IMR-90 (cell line): ENCODE measurements around the gene MAPK10.

Source experiments
- BHLHE40 ChIP-seq: fragments of 150-350 bp; IDR thresholded peaks from 2 replicates; pipeline ENCODE4 v1.6.1; 2016; ENCODE audit warnings: mild to moderate bottlenecking, low read depth, low read length
- CEBPB ChIP-seq: IDR thresholded peaks from 2 replicates; pipeline ENCODE4 v1.6.1; 2012; ENCODE audit warnings: low read depth, low read length, improper control_type of control experiment
- FOS ChIP-seq: fragments of 150-350 bp; IDR thresholded peaks from 2 replicates; pipeline ENCODE4 v1.6.1; 2016; ENCODE audit warnings: low read depth, low read length
- MAFK ChIP-seq: IDR thresholded peaks from 2 replicates; pipeline ENCODE4 v1.6.1; 2012; ENCODE audit warnings: low read depth, low read length, improper control_type of control experiment
- POLR2A ChIP-seq: IDR thresholded peaks from 2 replicates; pipeline ENCODE4 v1.6.1; 2012; ENCODE audit warnings: mild to moderate bottlenecking, low read depth, low read length
- RAD21 ChIP-seq: IDR thresholded peaks from 2 replicates; pipeline ENCODE4 v1.6.1; 2012; ENCODE audit warnings: low read length, improper control_type of control experiment
- RCOR1 ChIP-seq: IDR thresholded peaks from 2 replicates; pipeline ENCODE4 v1.6.1; 2012; ENCODE audit warnings: mild to moderate bottlenecking, low read length, improper control_type of control experiment; ENCODE audit not compliant: insufficient replicate concordance
- SMC3 ChIP-seq: fragments of 150-350 bp; IDR thresholded peaks from 2 replicates; pipeline ENCODE4 v1.6.1; 2016; ENCODE audit warnings: low read depth, mild to moderate bottlenecking, antibody characterized with exemption, low read length, moderate library complexity
- TF ChIP-seq, protein P1 (sequence below): conservative IDR thresholded peaks from 2 replicates; pipeline ENCODE4 v1.5.1; 2012; ENCODE audit warnings: mild to moderate bottlenecking, low read depth, low read length, improper control_type of control experiment
- TF ChIP-seq, protein P2 (sequence below): fragments of 150-350 bp; IDR thresholded peaks from 2 replicates; pipeline ENCODE4 v1.6.1; 2017; ENCODE audit warnings: mild to moderate bottlenecking, antibody characterized with exemption, low read length, low read depth

DNA sequence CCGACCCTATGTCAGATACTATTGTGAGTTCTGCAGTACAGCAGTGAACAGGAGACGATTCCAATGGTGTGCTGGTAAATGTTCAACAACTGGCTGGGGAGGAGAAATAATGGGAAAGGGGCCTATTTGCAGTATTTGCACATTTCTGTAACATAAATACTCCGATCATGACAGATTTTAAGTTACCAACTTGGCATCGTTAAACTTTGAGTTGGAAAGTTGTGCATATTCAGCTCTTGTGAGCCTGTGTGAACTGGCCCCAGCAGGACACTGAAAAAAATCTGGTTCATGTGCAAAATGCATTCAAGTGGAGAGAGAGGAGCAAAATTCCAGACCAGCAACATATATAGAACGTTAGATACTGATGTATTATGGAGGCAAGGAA, 175.0 kb downstream of the MAPK10 start:
- TF ChIP-seq, protein P1, sequence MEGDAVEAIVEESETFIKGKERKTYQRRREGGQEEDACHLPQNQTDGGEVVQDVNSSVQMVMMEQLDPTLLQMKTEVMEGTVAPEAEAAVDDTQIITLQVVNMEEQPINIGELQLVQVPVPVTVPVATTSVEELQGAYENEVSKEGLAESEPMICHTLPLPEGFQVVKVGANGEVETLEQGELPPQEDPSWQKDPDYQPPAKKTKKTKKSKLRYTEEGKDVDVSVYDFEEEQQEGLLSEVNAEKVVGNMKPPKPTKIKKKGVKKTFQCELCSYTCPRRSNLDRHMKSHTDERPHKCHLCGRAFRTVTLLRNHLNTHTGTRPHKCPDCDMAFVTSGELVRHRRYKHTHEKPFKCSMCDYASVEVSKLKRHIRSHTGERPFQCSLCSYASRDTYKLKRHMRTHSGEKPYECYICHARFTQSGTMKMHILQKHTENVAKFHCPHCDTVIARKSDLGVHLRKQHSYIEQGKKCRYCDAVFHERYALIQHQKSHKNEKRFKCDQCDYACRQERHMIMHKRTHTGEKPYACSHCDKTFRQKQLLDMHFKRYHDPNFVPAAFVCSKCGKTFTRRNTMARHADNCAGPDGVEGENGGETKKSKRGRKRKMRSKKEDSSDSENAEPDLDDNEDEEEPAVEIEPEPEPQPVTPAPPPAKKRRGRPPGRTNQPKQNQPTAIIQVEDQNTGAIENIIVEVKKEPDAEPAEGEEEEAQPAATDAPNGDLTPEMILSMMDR = no peak
- TF ChIP-seq FOS (no peak), CEBPB (no peak), POLR2A (no peak), MAFK (no peak), BHLHE40 (no peak), RAD21 (no peak), RCOR1 (no peak), SMC3 (no peak)
- TF ChIP-seq, protein P2, sequence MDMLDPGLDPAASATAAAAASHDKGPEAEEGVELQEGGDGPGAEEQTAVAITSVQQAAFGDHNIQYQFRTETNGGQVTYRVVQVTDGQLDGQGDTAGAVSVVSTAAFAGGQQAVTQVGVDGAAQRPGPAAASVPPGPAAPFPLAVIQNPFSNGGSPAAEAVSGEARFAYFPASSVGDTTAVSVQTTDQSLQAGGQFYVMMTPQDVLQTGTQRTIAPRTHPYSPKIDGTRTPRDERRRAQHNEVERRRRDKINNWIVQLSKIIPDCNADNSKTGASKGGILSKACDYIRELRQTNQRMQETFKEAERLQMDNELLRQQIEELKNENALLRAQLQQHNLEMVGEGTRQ = no peak
